ENCODE data around the gene PRICKLE4. TPM values are rescaled to one million over a fixed set of nuclear protein-coding genes. Genes with fewer than 3 reads are reported as not detected.

The PRICKLE4 gene
- total RNA-seq, 1 donor: not detected

DNA sequence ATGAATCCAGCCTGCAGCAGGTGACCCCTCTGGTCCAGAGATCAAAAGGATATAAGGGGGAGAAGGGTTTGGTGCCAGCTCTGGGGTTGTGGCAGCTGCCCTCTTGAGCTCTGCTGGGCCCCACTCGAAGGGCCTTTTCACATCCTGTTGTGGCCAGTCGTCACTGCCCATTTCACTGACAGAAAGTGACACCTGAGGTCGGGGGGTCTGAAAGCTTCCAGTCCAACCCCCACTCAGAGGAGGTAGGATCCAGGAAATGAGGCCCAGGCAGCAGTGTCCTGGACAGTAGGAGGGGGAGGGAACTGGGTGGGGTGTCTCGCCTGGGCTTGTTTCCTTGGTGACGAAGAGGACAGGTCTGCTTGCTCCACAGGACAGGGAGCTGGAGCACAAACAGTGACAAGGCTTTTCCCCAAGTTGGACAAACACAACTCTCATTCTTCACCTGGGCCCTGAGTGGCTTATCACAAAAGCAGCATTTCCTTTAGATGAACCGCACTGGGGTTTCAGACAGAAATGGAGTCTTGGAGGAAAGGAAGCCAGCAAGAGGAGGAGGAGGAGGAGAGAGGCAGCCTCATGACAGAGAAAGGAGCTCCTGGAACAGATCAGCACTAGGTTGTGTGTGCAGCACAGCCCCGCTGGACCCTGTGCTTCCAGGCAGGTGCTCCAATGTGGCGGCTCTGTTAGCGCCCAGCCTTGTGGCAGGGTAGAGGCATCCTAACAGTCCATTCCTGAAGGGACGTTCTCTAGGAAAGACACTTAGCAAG lies 11.9 kb upstream of the PRICKLE4 start:
- Histone ChIP-seq H3K36me3 (ENCODE audit: insufficient read depth, low read length) (peaks cover 18% of the 10 kb centered on the region), H3K27ac (ENCODE audit: low read depth, low read length) (no peak overlapping the region), H3K4me3 (ENCODE audit: insufficient read depth, low read length) (no peak overlapping the region)

DNA sequence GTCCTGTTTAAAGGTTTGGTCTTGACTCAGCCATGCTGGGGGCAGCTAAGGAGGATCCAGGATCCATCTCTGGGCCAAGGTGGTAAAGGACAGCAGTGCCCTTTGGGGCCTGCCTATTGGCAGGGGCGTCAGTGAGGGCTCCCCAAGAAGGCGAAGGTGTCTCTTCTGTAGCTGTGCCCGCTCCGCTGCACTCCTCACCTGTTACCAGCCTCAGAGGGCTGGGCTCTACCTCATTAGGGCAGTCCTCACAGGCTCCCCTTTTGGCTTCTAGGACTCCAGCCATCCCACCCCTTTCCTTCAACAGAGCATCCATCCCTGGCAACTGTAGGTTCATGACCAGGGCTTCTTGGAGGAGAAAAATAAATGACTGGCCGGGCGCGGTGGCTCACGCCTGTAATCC lies 11.2 kb upstream of the PRICKLE4 start:
- Histone ChIP-seq H3K4me3 (ENCODE audit: insufficient read depth, low read length) (no peak overlapping the region), H3K4me1 (ENCODE audit: insufficient read depth, low read length) (peaks cover 6% of the 10 kb centered on the region), H2AFZ (ENCODE audit: low read length) (no peak overlapping the region), H3K9me3 (ENCODE audit: low read depth, low read length) (no peaks in the 10 kb centered on the region), H3K4me2 (ENCODE audit: insufficient read depth, low read length) (no peak overlapping the region), H3K27ac (ENCODE audit: low read depth, low read length) (no peak overlapping the region), H4K20me1 (ENCODE audit: insufficient read depth, low read length) (peaks cover 2% of the 10 kb centered on the region), H3K36me3 (ENCODE audit: insufficient read depth, low read length) (peaks cover 22% of the 10 kb centered on the region), H3K27me3 (ENCODE audit: insufficient read depth, low read length) (no peaks in the 10 kb centered on the region), H3K79me2 (ENCODE audit: insufficient read depth, low read length) (no peaks in the 10 kb centered on the region)
- DNase-seq (ENCODE audit: insufficient read length, low spot score, missing footprints): no peak
- no peak for TF ChIP-seq CTCF (IDR thresholded peaks at IDR 0.05; ENCODE audit: extremely low read depth, low read depth, low read length)

More for the DNA sequence above, 11.9 kb upstream of the PRICKLE4 start:
- no peak overlapping the region for H2AFZ ChIP-seq (ENCODE audit: low read length)
- peaks cover 6% of the 10 kb centered on the region for H3K4me1 ChIP-seq (ENCODE audit: insufficient read depth, low read length)
- no peak for TF ChIP-seq CTCF (IDR thresholded peaks at IDR 0.05; ENCODE audit: extremely low read depth, low read depth, low read length)
- no peak overlapping the region for H3K4me2 ChIP-seq (ENCODE audit: insufficient read depth, low read length)
- no peaks in the 10 kb centered on the region for H3K9me3 ChIP-seq (ENCODE audit: low read depth, low read length)
- H3K27me3 ChIP-seq (ENCODE audit: insufficient read depth, low read length): no peaks in the 10 kb centered on the region
- no peaks in the 10 kb centered on the region for H4K20me1 ChIP-seq (ENCODE audit: insufficient read depth, low read length)
- no peaks in the 10 kb centered on the region for H3K79me2 ChIP-seq (ENCODE audit: insufficient read depth, low read length)
- peak; percentile 51 for DNase-seq (ENCODE audit: insufficient read length, low spot score, missing footprints)

- Histone ChIP-seq H3K27me3 (ENCODE audit: insufficient read depth, low read length) (no peaks in the 10 kb centered on the region), H3K27ac (ENCODE audit: low read depth, low read length) (no peak overlapping the region), H3K79me2 (ENCODE audit: insufficient read depth, low read length) (no peaks in the 10 kb centered on the region), H3K4me2 (ENCODE audit: insufficient read depth, low read length) (no peak overlapping the region), H3K9me3 (ENCODE audit: low read depth, low read length) (no peaks in the 10 kb centered on the region), H3K36me3 (ENCODE audit: insufficient read depth, low read length) (peaks cover 34% of the 10 kb centered on the region), H2AFZ (ENCODE audit: low read length) (no peak overlapping the region), H3K4me1 (ENCODE audit: insufficient read depth, low read length) (peaks cover 6% of the 10 kb centered on the region), H3K4me3 (ENCODE audit: insufficient read depth, low read length) (no peak overlapping the region), H4K20me1 (ENCODE audit: insufficient read depth, low read length) (peaks cover 5% of the 10 kb centered on the region)
- TF ChIP-seq CTCF (IDR thresholded peaks at IDR 0.05; ENCODE audit: extremely low read depth, low read depth, low read length): no peak
- peak; percentile 34 for DNase-seq (ENCODE audit: insufficient read length, low spot score, missing footprints)
Observed at GRCh38 chr6:41770381-41771057, 10.1 kb upstream of the PRICKLE4 start.
